GM13977 (cell line): ENCODE measurements around the gene ZBTB42.

Experiments
- DNase-seq: peaks from one replicate; pipeline ENCODE4 v3.0.0; 2012; ENCODE audit warnings: low spot score
- CTCF ChIP-seq: IDR thresholded peaks from 2 replicates; pipeline ENCODE4 v1.5.1; 2012; ENCODE audit warnings: mild to moderate bottlenecking, control low read depth; ENCODE audit not compliant: insufficient read depth; ENCODE audit errors: extremely low read depth, missing control alignments
- in situ Hi-C: fragments of 300-500 bp; cut with MboI; formaldehyde crosslinking; loops from one replicate; pipeline ENCODE4 v1.12.0; 2022; ENCODE audit warnings: low sequenced_read_pairs, low pct_unique_long_range_greater_than_20kb, mixed read lengths, inconsistent platforms; ENCODE audit not compliant: unreplicated experiment

ZBTB42 gene

GRCh38 chr14:104771918-104772706 is 28.8 kb upstream of the ZBTB42 start:
- TF ChIP-seq CTCF, result no peak
- in situ Hi-C loops, result loop anchor here (25.0 kb wide), 1 partner anchor 265 kb away; no protein-coding TSS in a partner anchor
- DNase-seq, result no peak

GRCh38 chr14:104772707-104773504 is 28.0 kb upstream of the ZBTB42 start:
- TF ChIP-seq CTCF, result no peak
- in situ Hi-C loops, result loop anchor here (25.0 kb wide), 1 partner anchor 264 kb away; no protein-coding TSS in a partner anchor
- DNase-seq, result no peak

GRCh38 chr14:104773505-104774452 is 27.1 kb upstream of the ZBTB42 start:
- DNase-seq, result no peak
- in situ Hi-C loops, result loop anchor here (25.0 kb wide), 1 partner anchor 264 kb away; no protein-coding TSS in a partner anchor

GRCh38 chr14:104774453-104775072 is 26.3 kb upstream of the ZBTB42 start:
- in situ Hi-C loops, result loop anchor here (25.0 kb wide), 1 partner anchor 263 kb away; no protein-coding TSS in a partner anchor
- TF ChIP-seq CTCF, result no peak
- DNase-seq, result no peak

More at GRCh38 chr14:104773505-104774452, 27.1 kb upstream of the ZBTB42 start:
- no peak for TF ChIP-seq CTCF

GRCh38 chr14:104775073-104775489 is 25.8 kb upstream of the ZBTB42 start:
- no peak for DNase-seq
- in situ Hi-C loops, result no loop called here
- TF ChIP-seq CTCF, result no peak
